B cell (primary cell): ENCODE data around the gene HMCN1. TPM values are rescaled to one million over a fixed set of nuclear protein-coding genes. Genes with fewer than 3 reads are reported as not detected.

Experiments used
- ATAC-seq: fragments of 200-7000 bp; cut with Tn5 transposase; one replicate; pipeline ENCODE4 v1.10.0; 2021; ENCODE audit warnings: low read depth, mild to moderate bottlenecking, moderate number of reproducible peaks, moderate library complexity
- CTCF ChIA-PET: fragments of 350-600 bp; sonication (Branson Sonifier 250); formaldehyde crosslinking; loops from one replicate; lab custom pipeline; 2021; ENCODE audit warnings: antibody characterized with exemption, inconsistent platforms; lab: Charles Lee
- POLR2A ChIA-PET: fragments of 350-600 bp; sonication (Branson Sonifier 250); formaldehyde crosslinking; loops from one replicate; lab custom pipeline; 2021; ENCODE audit warnings: antibody characterized with exemption; lab: Charles Lee
- DNase-seq: peaks from one replicate; pipeline ENCODE4 v3.0.0; 2013
- H2AFZ ChIP-seq: 2 replicates; pipeline ENCODE4 v1.6.1; 2012; ENCODE audit warnings: mild to moderate bottlenecking, low read depth, low read length; ENCODE audit not compliant: insufficient read depth, poor library complexity, severe bottlenecking
- H3K27ac ChIP-seq, 2 donors: 1 replicate in 1 of 2; 2 replicates in 1 of 2; pipeline ENCODE4 v1.5.1; 2012 to 2013; ENCODE audit warnings: low read length in 2 of 2, mild to moderate bottlenecking in 2 of 2, moderate library complexity in 1 of 2
- H3K27me3 ChIP-seq, 4 experiments: fragments of 200-600 bp in 1 of 4; sonication (generic) in 1 of 4; replicated peaks in 1 of 4; 1 replicate in 2 of 4; 2 replicates in 2 of 4; pipeline versions ENCODE4 v1.6.1 to v1.7.0; 2013 to 2016; ENCODE audit warnings: low read length in 3 of 4, mild to moderate bottlenecking in 2 of 4, mixed read lengths in 1 of 4, moderate library complexity in 1 of 4; ENCODE audit not compliant: insufficient read depth in 4 of 4, control insufficient read depth in 3 of 4; ENCODE audit errors: control extremely low read depth in 1 of 4
- H3K36me3 ChIP-seq, 2 experiments: replicated peaks in 1 of 2; 1 replicate in 1 of 2; 2 replicates in 1 of 2; pipeline versions ENCODE4 v1.6.1 to v1.7.1; 2013; ENCODE audit warnings: low read length in 1 of 2; ENCODE audit not compliant: insufficient read depth in 2 of 2, control insufficient read depth in 1 of 2; ENCODE audit errors: control extremely low read depth in 1 of 2, extremely low read depth in 1 of 2
- H3K4me1 ChIP-seq, 2 donors: fragments of 200-600 bp in 1 of 2; sonication (generic) in 1 of 2; 1 replicate in 1 of 2; 2 replicates in 1 of 2; pipeline versions ENCODE4 v1.5.1 to v1.6.1; 2013 to 2017; ENCODE audit warnings: low read length in 2 of 2; ENCODE audit not compliant: control insufficient read depth in 2 of 2, insufficient read depth in 2 of 2
- H3K4me2 ChIP-seq: replicated peaks from 2 replicates; pipeline ENCODE3; 2012; ENCODE audit warnings: mild to moderate bottlenecking, low read depth, low read length; ENCODE audit not compliant: poor library complexity, severe bottlenecking
- H3K4me3 ChIP-seq, 5 experiments: fragments of 200-600 bp in 1 of 5; sonication (generic) in 1 of 5; 1 replicate in 3 of 5; 2 replicates in 2 of 5; pipeline versions ENCODE4 v1.5.1 to v1.7.0; 2011 to 2016; ENCODE audit warnings: low read length in 4 of 5, mild to moderate bottlenecking in 4 of 5, low read depth in 2 of 5, control low read depth in 1 of 5, moderate library complexity in 1 of 5; ENCODE audit not compliant: insufficient read depth in 1 of 5; ENCODE audit errors: control extremely low read depth in 1 of 5, extremely low read depth in 1 of 5
- H3K79me2 ChIP-seq: fragments of 200-600 bp; sonication (generic); one replicate; pipeline ENCODE4 v1.6.0; 2016; ENCODE audit warnings: low read length; ENCODE audit not compliant: control insufficient read depth, insufficient read depth
- H3K9ac ChIP-seq: fragments of 200-600 bp; sonication (generic); 2 replicates; pipeline ENCODE4 v1.6.1; 2017; ENCODE audit warnings: mild to moderate bottlenecking, low read length, moderate library complexity
- H3K9me3 ChIP-seq, 3 donors: one replicate each; pipeline versions ENCODE4 v1.6.1 to v1.7.1; 2013; ENCODE audit warnings: low read length in 2 of 3; ENCODE audit not compliant: control insufficient read depth in 2 of 3, insufficient read depth in 1 of 3; ENCODE audit errors: control extremely low read depth in 1 of 3
- H4K20me1 ChIP-seq: 2 replicates; pipeline ENCODE4 v1.6.0; 2012; ENCODE audit warnings: mild to moderate bottlenecking, low read length; ENCODE audit not compliant: insufficient read depth, control insufficient read depth, poor library complexity, severe bottlenecking
- H3K27ac Mint-ChIP-seq: one replicate; pipeline ENCODE4 v1.8.0; 2021; ENCODE audit warnings: mixed read lengths
- H3K27me3 Mint-ChIP-seq: one replicate; pipeline ENCODE4 v1.8.0; 2021; ENCODE audit warnings: mixed read lengths
- H3K4me1 Mint-ChIP-seq: one replicate; pipeline ENCODE4 v1.8.0; 2021; ENCODE audit warnings: mixed read lengths
- H3K4me3 Mint-ChIP-seq: one replicate; pipeline ENCODE4 v1.8.0; 2021; ENCODE audit warnings: mixed read lengths
- H3K9me3 Mint-ChIP-seq: one replicate; pipeline ENCODE4 v1.8.0; 2022; ENCODE audit warnings: mixed read lengths; ENCODE audit not compliant: insufficient read depth
- CTCF ChIP-seq: fragments of 200-600 bp; IDR thresholded peaks from one replicate; pipeline ENCODE4 v1.8.0; 2022; ENCODE audit warnings: antibody characterized with exemption, mild to moderate bottlenecking
- EZH2 ChIP-seq: IDR thresholded peaks from 2 replicates; pipeline ENCODE4 v1.6.1; 2012; ENCODE audit warnings: borderline replicate concordance, low read depth, mild to moderate bottlenecking, moderate library complexity, low read length; ENCODE audit not compliant: insufficient read depth, poor library complexity, severe bottlenecking
- WGBS: methylation state at CpG from one replicate; pipeline ENCODE4 v1.1.5; 2013; ENCODE audit warnings: missing lambda C conversion rate; ENCODE audit not compliant: insufficient coverage; 5-methylcytosine and 5-hydroxymethylcytosine counted together
- intact Hi-C: fragments of 100-400 bp; cut with micrococcal nuclease; formaldehyde crosslinking; loops from one replicate; pipeline ENCODE4 v1.10.0; 2022
- polyA plus RNA-seq: library from polyadenylated mRNA; depleted of rRNA; stranded (reverse); fragments of >200 nt; gene quantifications from 2 replicates; pipeline ENCODE4 v1.2.3, GENCODE V29; 2012
- total RNA-seq, 2 donors: library from RNA; stranded (reverse); fragments of 120-200 nt in 1 of 2; gene quantifications; 1 replicate in 1 of 2; 2 replicates in 1 of 2; pipeline versions ENCODE4 v1.2.3 to v1.2.4, GENCODE V29; 2013 to 2022

HMCN1 gene
- total and polyA plus RNA-seq, 2 donors (not counting 1 experiment from before 2014, with no cell fraction given), result not detected

GRCh38 chr1:185920602-185921001 lies 186.4 kb downstream of the HMCN1 start:
- no peaks in the 10 kb centered on the region for H3K36me3 ChIP-seq
- POLR2A ChIA-PET, result no interaction called here
- H3K79me2 ChIP-seq, result no peaks in the 10 kb centered on the region
- H3K9ac ChIP-seq, result no peak overlapping the region
- H4K20me1 ChIP-seq, result no peaks in the 10 kb centered on the region
- Mint-ChIP-seq H3K27me3 (peaks cover 5% of the 10 kb centered on the region), H3K27ac (no peak overlapping the region), H3K9me3 (no peaks in the 10 kb centered on the region), H3K4me1 (no peaks in the 10 kb centered on the region), H3K4me3 (no peak overlapping the region)
- H3K9me3 ChIP-seq, result no peaks in the 10 kb centered on the region
- ATAC-seq (no peak), DNase-seq (no peak)
- CTCF ChIA-PET, result no interaction called here
- intact Hi-C loops, result no loop called here
- H2AFZ ChIP-seq, result no peak overlapping the region
- TF ChIP-seq CTCF (no peak), EZH2 (no peak)
- H3K4me2 ChIP-seq, result no peak overlapping the region
- H3K27ac ChIP-seq, result no peak overlapping the region
- H3K4me3 ChIP-seq, result no peak overlapping the region
- H3K27me3 ChIP-seq, result no peaks in the 10 kb centered on the region
- no CpG with 5 or more reads among the region's 3 CpGs for WGBS
- H3K4me1 ChIP-seq, result no peaks in the 10 kb centered on the region

- peaks cover 5% of the 10 kb centered on the region for H3K27me3 Mint-ChIP-seq
- H3K4me2 ChIP-seq, result no peak overlapping the region
- WGBS, result no CpG with 5 or more reads among the region's 1 CpG
- H3K4me3 Mint-ChIP-seq, result no peak overlapping the region
- ATAC-seq, result no peak
- no peaks in the 10 kb centered on the region for H3K4me1 ChIP-seq
- no peak overlapping the region for H2AFZ ChIP-seq
- H3K4me1 Mint-ChIP-seq, result no peaks in the 10 kb centered on the region
- ChIA-PET POLR2A (no interaction called here), CTCF (no interaction called here)
- intact Hi-C loops, result no loop called here
- TF ChIP-seq CTCF (no peak), EZH2 (no peak)
- H3K27me3 ChIP-seq, result no peaks in the 10 kb centered on the region
- H3K9me3 Mint-ChIP-seq, result no peaks in the 10 kb centered on the region
- no peak overlapping the region for H3K9ac ChIP-seq
- no peak for DNase-seq
- H3K79me2 ChIP-seq, result no peaks in the 10 kb centered on the region
- H3K27ac Mint-ChIP-seq, result no peak overlapping the region
- no peaks in the 10 kb centered on the region for H3K36me3 ChIP-seq
- H3K27ac ChIP-seq, result no peak overlapping the region
- no peaks in the 10 kb centered on the region for H4K20me1 ChIP-seq
- H3K9me3 ChIP-seq, result no peaks in the 10 kb centered on the region
- H3K4me3 ChIP-seq, result no peak overlapping the region
Measured at GRCh38 chr1:185921636-185922035, 187.4 kb downstream of the HMCN1 start.
